GM12872 (cell line): ENCODE data around the gene APBB3.

Experiments used
- CTCF ChIP-seq: IDR thresholded peaks from 3 replicates; pipeline ENCODE4 v1.5.1; 2011; ENCODE audit warnings: low read depth, mild to moderate bottlenecking, low read length, moderate library complexity; ENCODE audit not compliant: insufficient read depth

Gene APBB3

GRCh38 chr5:140590861-140591260, 26.5 kb upstream of the APBB3 start:
- no peak for TF ChIP-seq CTCF

- no peak for TF ChIP-seq CTCF
Observed at GRCh38 chr5:140588311-140589070, 24.1 kb upstream of the APBB3 start.

GRCh38 chr5:140587495-140587894, 23.1 kb upstream of the APBB3 start:
- TF ChIP-seq CTCF = no peak

- no peak for TF ChIP-seq CTCF
Observed at GRCh38 chr5:140576776-140577201, 12.4 kb upstream of the APBB3 start.

- TF ChIP-seq CTCF = no peak
Observed at GRCh38 chr5:140575309-140575708, 10.9 kb upstream of the APBB3 start.

GRCh38 chr5:140574165-140574564, 9.8 kb upstream of the APBB3 start:
- TF ChIP-seq CTCF = no peak

- no peak for TF ChIP-seq CTCF
Observed at GRCh38 chr5:140573683-140574082, 9.3 kb upstream of the APBB3 start.
